Measurements from ENCODE around the gene PCLO.
A peak's percentile ranks its signal among the peaks of the same experiment; 100 is the strongest.

PCLO gene

DNA sequence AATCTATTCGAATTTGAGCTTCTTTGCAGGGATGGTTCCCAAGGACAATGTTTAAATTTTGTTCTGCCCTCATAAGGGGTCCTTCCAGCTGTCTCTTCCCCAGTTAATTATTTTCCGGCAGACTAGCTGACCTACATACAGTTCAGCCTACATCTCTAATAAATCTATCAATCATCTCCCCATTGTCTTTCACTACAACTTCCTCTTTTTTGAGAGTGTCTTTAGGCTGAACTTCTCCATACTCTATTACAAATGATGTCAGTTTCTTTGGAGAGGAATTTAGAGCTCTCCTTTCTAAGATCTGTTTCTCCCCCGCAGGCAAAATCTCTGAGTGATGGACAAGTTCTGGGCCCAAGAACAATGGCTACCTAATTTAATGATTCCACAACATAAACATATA is 122.2 kb downstream of the PCLO start:
- no peak for DNase-seq (ENCODE audit: low spot score)

DNA sequence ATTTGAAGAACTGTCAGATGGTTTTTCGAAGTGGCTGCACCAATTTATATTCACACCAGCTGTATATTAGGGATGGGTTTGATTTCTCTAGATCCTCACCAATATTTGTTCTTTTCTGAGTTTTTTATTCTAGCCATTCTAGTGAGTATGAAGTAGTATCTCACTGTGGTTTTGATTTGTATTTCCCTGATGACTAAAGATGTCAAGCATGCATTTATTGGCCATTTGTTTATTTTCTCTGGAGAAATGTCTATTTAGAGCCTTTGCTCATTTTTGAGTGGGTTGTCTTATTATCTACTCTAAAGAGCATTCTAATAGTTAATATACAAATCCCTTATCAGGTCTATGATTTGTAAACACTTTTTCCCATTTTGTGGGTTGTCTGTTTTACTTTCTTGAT is 123.9 kb downstream of the PCLO start:
- DNase-seq (ENCODE audit: low spot score) = no peak

DNA sequence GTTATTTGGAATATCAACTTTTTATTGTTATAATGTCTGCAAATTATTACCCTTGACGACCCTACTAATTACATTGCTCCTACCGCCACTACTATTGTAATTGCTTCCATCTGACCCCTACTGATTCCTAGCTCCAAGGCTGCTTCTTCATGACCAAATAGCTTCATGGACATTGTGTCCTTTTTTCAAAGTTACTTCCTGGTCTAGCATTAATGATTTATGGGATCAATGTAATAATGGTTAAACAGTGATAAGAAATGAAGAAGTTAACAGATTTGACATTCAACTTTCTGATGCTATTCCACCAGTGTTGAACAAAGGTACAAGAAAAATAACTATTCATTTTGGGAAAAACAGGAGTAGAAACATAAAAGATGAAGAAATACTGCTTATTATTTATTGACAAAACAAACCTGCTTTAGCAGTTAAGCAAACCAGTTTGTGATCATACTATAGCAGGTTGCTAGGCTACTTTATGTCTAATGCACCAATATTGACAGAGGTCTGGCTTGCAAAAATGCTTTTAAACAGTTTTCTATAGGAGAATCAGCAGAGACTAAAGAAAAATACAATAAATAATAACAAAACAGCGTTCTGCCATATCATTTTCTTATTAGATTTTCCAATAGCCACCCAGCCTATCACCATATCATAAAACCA is 125.8 kb downstream of the PCLO start:
- peak; percentile 44 for DNase-seq (ENCODE audit: low spot score)

DNA sequence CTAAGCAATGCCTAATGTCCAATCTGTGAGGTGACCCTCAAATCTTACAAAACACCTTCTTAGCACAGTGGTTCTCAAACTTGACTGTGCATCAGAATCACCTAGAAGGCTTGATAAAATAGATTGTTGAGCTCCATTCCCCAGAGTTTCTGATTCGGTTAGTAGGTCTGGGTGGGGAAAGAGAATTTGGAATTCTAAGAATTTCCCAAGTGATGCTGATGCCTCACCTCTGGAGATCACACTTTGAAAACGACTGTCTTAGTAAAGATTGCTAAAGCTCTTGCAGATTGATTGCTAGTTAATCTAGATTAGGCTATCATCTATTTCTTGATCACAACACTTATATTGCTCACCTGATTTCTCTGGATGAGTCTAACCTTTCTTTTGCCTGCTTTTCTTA is 126.6 kb downstream of the PCLO start:
- DNase-seq (ENCODE audit: low spot score) = no peak

DNA sequence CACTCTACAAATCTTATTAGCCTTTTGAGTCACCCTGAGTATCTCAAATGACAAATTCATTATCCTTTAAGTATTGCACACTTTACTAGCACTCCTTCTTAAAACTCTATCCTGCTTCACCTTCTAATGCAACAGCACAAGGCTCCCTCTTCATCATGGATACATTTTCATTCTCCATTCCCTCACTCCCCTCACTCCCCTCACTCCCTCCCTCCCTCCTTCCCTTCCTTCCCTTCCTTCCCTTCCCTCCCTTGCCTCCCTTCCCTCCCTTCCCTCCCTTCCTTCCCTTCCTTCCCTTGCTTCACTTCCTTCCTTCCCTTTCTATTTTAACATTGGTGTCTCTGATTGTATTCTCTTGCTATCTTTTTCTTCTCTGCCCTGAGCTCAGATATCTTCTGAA is 130.5 kb downstream of the PCLO start:
- DNase-seq (ENCODE audit: low spot score) = no peak

DNA sequence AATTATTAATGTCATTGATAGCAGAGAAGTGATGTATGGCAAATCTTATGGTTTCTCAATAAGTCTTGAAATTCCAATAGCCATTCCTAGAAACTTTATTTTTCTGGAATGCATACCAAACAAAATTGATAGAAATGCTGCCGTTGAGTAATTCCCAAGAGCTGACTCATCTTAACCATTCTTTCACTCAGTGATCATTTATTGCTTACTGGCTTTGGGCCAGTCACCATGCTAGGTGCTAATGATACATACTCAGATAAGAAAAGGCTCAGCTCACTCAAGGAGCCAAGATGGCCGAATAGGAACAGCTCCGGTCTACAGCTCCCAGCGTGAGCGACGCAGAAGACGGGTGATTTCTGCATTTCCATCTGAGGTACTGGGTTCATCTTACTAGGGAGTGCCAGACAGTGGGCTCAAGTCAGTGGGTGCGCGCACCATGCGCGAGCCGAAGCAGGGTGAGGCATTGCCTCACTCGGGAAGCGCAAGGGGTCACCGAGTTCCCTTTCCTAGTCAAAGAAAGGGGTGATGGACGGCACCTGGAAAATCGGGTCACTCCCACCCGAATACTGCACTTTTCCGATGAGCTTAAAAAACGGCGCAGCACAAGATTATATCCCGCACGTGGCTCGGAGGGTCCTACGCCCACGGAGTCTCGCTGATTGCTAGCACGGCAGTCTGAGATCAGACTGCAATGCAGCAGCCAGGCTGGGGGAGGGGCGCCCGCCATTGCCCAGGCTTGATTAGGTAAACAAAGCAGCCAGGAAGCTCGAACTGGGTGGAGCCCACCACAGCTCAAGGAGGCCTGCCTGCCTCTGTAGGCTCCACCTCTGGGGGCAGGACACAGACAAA is 138.6 kb downstream of the PCLO start:
- peak; percentile 83 for DNase-seq (ENCODE audit: low spot score)

DNA sequence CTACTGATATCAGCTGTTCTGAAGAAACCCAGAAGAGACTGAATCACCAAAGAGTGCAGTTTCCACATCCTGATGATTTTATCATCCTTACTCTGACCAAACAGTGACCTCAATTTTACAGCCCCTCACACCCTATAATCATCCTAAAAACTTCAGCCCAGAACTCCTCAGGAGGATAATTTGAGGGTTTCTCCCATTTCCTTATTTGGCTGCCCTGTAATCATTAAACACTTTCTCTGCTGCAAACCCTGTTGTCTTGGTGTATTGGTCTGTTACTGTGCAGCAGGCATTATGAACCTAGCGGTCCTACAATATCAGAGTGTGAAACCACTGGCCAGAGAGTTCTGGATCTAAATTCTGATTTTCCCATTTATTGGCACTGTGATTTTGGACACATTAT is 141.7 kb downstream of the PCLO start:
- DNase-seq (ENCODE audit: low spot score) = no peak

DNA sequence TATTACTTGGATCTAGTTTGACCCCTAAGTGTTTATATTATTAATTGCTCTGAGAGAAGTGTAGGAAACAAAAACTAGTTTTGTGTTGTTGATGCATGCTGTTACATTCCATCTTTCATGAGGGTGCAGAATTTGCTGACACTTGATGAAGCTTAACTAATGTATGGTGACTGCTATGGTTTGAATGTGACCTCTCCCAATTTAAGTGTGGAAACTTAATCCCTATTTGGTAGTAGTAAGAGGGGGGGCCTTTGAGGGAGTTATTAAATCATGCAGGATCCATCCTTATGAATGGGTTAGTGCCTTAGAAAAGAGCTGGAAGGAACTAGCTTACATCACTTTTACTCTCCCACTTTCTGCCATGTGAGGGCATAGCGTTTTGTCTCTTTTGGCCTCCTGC is 142.5 kb downstream of the PCLO start:
- no peak for DNase-seq (ENCODE audit: low spot score)

DNA sequence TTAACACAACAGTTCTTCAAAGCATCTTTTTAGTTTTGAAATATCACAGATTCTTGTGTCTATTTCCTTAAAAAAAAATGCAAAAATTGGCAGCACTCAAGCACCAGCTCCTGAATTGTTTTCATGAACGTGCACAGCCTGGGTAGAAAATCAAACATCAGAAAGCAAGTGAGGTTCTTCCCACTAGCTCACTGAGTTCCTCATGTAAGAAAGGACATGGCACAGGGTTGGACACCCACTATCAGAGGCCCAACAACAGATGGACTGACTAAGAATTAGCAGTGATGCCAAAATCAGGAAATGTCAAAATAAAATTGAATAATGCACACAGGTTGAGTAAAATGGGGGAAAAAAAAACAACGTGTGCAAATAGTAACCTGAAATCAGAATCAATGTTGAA is 146.8 kb downstream of the PCLO start:
- no peak for DNase-seq (ENCODE audit: low spot score)

DNA sequence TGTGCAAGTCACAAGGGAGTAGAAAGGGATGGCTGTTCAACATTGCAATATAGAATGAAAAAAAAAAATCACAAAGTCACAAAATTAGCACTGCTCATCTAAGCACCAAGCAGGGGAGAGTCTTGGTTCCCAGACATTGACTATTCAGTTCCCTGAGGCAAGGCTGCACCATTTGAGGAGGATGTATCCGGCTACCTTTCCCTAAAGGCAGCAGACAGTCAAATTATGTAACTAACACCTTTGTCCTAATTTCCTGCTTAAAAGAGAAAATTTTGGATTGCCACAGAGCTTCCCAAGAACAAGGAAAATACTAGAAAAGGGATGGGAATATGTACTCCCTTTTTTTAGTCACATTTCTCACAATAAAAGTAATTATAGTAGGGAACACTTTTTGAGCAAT is 148.1 kb downstream of the PCLO start:
- DNase-seq (ENCODE audit: low spot score) = no peak

DNA sequence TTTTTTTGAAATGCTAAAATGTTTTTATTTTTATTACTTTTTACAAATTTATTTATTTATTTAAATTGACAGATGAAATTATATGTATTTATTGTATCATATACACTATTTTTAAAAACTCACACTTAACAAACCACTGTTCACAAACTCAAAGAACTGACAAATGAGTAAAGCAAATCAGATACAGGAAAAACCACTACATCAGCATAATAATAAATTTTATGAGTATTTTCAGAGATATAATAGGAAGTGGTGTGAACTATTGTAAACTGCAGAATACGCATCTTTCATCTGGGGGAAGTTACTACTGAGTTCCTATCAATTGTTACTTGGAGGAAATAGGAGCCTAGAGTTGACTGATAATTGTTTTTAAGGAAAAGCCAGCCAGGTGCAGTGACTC is 150.7 kb downstream of the PCLO start:
- no peak for DNase-seq (ENCODE audit: low spot score)

DNA sequence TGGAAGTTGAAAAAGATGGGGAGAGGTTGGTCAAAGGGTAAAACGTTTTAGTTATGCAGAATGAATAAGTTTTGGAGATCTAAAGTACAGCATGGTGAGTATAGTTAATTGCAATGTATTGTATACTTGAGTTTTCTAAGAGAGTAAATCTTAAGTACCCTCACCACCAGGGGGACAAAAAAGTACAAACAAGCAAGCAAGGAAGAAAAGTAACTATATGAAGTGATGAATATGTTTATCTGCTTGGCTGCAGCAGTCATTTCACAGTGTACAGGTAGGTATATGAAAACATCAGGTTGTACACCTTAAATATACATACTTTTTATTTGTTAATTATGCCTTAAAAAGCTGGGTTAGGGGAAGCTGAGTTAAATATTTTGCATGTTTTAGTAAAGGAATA is 157.3 kb downstream of the PCLO start:
- DNase-seq (ENCODE audit: low spot score) = no peak

DNA sequence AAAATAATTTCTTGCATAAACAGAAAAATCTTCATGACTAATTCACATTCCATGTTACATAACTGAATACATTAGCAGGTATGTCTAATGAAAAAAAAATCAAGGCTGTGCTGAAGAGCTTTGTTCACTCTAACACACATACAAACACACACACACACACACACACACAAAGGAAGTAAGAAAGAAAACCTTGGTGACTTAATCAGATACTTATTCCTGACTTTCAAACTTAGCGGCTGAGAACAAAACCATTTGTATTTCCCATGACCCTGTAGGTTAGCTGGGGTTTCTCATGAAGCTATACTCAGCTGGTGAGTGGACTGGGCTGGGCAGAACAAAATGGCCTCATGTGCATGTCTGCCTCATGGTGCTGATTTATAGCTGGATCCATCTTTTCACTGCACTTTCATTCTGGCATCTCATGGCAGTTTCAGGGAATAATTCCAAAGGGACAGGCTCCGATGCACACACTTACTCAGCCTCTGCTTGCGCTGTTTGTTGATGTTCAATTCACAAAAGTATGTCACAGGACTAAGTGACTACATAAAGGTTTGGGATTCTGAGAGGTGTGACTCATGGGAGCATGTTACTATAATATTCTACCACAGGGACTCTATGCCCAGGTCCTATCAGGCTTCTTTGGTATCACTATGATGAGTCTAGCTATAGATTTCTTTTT is 161.2 kb downstream of the PCLO start:
- DNase-seq (ENCODE audit: low spot score) = peak; percentile 90

DNA sequence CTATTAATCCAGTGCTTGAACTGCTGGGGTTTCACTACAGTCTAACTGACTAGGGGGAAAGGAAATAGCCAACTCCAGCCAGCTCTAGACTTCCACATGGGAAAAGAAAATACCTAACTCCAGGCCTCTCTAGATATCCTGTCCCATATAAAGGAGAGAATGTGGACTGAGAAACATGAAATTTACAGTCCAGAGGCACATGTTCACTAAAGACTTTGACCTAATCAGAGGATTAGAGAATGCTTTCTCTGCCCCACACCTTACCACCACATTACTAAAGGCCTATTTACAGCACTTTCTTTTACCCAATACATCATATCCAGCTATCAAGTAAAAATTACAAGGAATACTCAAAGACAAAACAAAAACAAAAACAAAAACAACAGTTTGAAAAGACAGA is 164.2 kb downstream of the PCLO start:
- DNase-seq (ENCODE audit: low spot score) = no peak

DNA sequence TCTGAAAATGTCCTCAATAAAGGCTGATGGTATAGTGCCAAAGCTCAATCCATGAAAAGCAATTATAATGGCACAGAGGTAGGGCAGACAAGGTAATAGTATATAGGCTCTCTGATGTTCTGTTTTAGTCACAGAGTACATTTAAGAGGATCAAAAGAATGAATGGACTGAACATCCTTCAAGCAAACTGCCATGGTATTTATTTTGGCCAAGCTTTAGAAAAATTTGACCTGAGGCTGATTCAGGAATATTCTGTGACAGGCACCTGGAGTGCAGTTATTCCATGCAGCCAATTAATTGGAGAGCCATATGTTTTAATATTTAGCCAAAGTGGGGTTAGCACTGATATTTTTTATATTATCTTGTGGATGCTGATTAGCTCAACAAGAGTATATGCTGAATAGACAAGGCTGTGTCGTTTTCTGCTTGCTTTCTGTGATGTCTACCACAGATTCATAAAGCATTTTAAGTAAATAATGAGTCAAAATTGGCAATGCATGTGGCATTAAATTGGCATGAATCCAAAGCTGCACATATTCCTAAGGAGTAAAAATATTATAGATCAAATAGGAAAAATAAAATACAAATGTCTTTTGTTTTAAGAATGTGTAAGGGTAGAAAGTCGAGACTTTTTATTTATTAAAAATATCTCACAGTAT is 177.4 kb downstream of the PCLO start:
- DNase-seq (ENCODE audit: low spot score) = no peak

DNA sequence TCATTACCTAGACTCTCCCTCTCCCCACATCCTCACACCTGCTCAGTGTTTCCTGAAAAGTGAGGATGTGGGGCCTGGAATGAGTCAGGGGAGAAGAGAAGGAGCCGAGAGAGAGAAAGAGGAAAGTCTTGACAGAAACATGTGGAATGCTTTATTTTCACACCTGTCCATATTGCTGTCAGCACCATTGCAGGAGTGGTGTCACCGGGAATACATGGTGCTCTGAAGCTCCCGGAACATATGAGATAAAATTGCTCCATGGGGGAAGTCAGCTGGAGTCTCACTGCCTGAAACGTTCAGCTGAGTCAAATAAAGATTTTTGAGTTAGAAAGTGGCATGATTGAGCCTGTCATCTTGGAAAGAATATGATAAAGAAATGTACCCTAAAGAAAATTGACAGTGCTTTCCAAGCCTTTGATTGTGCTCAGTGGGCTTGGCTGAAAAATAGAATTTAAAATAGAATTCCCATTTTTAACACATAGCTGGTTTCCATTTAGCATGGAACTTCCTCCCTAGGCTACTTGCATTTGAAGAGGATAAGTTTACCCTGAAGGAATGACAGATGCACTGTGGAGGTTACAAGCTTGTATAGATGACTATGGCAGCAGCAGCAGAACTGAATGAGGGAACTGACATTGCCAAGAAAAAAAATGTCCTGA is 182.4 kb downstream of the PCLO start:
- no peak for DNase-seq (ENCODE audit: low spot score)

DNA sequence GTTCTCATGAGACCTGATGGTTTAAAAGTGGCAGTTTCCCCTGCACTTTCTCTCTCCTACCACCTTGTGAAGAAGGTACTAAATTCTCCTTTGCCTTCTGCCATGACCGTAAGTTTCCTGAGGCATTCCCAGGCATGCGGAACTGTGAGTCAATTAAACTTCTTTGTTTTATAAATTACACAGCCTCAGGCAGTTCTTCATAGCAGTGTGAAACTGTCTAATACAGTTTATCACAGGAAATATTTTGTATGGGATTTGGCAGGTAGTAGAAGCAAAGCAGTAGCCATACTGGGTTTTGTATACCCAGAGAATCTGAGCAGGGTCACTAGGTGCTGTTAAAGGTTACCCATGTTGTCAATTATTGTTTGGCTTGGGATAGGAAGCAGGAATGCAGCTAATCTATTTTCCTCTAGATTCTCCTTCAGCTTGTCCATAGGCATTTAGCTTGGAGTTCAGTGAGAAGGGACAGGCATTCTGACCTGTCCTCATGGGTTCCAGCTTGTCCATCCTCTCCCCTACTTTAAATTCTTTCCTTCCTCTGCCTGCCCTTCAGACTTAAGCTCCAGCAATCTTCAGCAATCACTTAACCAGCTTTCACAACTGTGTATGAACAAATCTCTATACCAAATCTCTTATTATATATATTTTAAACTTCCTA is 186.7 kb downstream of the PCLO start:
- peak; percentile 64 for DNase-seq (ENCODE audit: low spot score)

DNA sequence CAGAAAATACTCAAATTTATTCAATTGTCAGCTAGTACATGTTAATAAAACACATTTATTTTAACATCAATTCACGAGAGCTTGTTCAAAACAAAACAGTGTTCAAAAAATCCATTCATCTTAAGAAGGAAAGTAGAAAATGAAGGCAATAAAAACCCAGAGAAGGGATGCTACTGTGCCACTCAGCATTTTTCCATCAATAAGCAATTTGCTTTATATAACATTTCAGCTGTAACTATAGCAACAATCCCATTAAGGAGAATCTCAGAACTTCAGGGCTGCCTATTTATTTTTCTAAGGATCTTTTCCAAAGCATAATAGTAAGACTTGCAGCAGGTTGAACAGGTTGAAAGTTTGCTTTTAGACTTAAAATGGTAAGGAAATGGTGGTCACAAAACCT is 190.5 kb downstream of the PCLO start:
- no peak for DNase-seq (ENCODE audit: low spot score)

DNA sequence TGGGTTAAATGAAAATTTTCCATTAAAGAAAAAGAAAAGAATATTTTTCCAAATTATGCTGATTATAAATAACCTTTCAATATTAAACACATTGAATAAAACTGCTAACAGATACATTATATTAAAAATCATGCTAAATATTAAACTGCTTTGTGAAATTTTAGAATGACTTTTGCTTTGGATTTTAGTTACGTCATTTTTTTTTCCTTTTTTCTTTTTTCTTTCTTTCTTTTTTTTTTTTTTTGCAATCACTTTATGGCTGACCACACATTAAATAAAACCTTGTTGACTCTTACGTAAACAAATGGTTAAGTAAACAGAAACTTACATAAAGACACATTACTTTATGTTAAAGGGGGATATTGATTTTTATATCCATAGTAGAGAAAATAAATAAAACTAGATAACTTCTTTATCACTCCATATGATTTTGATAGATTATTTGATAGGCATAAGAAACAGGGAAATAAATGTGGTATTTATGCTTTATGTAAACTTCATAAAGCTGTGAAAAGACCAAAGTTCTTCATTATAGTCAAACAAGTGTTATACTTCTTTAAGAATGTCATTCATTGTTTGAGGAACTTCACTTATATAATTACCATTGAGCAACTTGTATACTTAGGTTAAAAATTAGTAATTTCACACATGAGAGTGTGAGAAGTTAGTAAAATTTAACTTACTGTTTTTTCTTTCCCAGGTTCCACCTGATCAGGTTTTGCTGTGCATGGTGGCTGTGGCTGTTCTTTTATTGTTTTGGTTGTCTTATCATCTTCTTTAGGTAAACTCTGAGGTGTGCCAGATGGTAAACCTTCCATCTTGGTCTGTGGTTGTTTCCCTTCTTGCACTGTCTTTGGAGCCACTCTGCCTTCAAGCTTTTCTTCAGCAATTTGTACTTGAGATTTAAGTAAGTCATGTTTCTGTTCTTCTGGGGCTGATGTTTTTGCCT is 197.3 kb downstream of the PCLO start:
- no peak for DNase-seq (ENCODE audit: low spot score)

DNA sequence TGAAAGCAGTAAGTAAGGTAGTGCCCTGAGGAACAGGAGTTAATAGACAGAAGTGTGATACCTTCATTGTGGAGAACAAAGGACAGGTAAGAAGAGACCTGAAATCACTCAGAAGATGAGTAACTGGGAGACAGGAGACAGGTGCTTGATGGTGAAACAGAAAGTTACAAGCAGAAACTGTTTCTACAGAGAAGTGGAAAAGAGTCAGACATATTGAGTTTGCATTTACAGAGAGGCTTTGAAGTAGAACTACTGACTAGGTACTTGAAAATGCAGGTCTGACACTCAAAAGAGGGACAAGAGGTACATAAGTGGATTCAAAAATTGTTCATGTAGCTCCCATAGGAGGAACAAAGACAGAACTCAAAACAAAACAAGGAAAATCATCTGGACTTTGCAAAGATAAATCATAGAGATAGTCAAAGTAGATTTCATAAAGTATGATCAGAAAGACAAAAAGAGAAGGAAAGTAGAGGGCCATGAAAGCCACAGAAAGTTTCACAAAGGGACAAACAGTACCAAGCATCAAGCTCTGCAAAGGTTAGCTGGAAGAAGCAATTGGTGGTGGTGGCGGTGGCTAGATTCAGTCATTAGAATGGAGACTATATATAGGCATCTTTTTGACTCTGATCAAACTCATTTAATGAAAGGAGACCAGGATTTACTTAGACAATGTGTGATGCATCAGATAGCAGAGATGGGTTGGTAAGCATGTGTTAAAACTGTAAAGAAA is 198.4 kb downstream of the PCLO start:
- DNase-seq (ENCODE audit: low spot score) = no peak
